GM10847 (cell line): Measurements from ENCODE around the gene F7.

Source experiments
- POLR2A ChIP-seq: IDR thresholded peaks from 2 replicates; pipeline ENCODE4 v1.6.1; 2011; ENCODE audit not compliant: insufficient read length; ENCODE audit errors: extremely low read depth

Gene F7

DNA sequence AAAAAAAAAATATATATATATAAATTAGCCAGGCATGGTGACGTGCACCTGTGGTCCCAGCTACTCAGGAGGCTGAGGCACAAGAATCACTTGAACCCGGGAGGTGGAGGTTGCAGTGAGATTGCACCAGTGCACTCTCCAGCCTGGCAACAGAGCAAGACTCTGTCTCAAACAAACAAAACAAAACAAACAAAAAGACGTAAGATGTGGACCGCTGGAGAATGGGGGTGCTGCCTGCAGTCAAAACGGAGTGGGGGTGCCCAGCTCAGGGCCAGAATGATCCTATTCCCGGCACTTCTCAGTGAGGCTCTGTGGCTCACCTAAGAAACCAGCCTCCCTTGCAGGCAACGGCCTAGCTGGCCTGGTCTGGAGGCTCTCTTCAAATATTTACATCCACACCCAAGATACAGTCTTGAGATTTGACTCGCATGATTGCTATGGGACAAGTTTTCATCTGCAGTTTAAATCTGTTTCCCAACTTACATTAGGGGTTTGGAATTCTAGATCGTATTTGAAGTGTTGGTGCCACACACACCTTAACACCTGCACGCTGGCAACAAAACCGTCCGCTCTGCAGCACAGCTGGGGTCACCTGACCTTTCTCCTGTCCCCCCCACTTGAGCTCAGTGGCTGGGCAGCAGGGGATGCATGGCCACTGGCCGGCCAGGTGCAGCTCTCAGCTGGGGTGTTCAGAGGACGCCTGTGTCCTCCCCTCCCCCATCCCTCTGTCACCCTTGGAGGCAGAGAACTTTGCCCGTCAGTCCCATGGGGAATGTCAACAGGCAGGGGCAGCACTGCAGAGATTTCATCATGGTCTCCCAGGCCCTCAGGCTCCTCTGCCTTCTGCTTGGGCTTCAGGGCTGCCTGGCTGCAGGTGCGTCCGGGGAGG lies at the start of gene F7:
Gene F7 (plus strand): TSS at position 760 of the 889 bp plus-strand sequence. CDS start 51 bp downstream, at position 811.
- TF ChIP-seq POLR2A = no peak

- TF ChIP-seq POLR2A = no peak
Observed at GRCh38 chr13:113057084-113057483, 48.5 kb upstream of the F7 start.

GRCh38 chr13:113058129-113058987 lies 47.2 kb upstream of the F7 start:
- no peak for TF ChIP-seq POLR2A

- no peak for TF ChIP-seq POLR2A
Observed at GRCh38 chr13:113058988-113059850, 46.4 kb upstream of the F7 start.

GRCh38 chr13:113059891-113060290 lies 45.7 kb upstream of the F7 start:
- no peak for TF ChIP-seq POLR2A

- no peak for TF ChIP-seq POLR2A
Observed at GRCh38 chr13:113060557-113061270, 44.9 kb upstream of the F7 start.

DNA sequence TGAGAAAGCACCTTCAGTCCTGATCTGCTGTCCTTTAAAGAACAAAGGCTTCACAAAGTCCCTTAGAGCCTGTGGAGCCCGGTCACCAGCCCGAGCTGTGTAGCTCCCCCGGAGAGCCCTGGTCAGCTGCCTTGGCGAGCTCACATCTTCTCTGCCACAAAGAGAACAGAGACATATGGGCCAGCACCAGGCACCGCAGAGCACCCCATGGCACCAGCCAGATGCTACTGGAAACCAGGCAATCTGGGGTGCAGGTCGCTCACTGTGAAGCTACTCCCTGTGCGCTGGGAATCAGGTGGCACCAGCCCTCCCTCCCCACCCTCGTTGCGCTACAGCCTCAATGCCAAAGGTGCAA lies 44.3 kb upstream of the F7 start:
- TF ChIP-seq POLR2A = no peak

DNA sequence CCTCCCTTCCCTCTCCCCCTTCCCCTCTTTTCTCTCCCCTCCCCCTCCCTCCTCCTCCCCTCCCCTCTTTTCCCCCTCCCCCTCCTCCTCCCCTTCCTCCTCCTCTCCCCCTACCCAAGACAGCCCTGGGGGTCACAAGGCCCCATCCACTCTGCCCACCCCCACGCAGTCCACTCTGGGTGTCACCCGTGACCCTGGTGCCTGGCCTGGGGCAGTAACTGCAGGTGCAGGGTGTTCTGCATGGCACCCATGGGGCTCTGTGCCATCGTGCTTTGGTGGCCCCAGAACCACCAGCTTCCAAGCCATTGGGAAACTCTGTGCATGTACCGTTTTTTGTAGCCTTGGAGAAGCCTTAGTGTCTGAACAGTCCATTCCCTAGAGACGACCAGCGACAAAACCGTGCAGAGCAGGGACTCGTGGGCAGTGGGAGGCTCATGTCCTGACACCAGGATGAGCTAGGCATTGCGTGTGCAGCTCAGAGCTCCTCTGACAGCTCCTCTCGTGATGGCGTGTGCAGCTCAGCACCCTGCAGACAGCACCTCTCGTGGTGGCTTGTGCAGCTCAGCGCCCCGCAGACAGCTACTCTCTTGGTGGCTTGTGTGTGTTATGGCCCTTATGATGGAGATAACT lies 43.7 kb upstream of the F7 start:
- no peak for TF ChIP-seq POLR2A

- no peak for TF ChIP-seq POLR2A
Observed at GRCh38 chr13:113062691-113063090, 42.9 kb upstream of the F7 start.

GRCh38 chr13:113063091-113063491 lies 42.5 kb upstream of the F7 start:
- no peak for TF ChIP-seq POLR2A

- TF ChIP-seq POLR2A = no peak
Observed at GRCh38 chr13:113064000-113064533, 41.5 kb upstream of the F7 start.

DNA sequence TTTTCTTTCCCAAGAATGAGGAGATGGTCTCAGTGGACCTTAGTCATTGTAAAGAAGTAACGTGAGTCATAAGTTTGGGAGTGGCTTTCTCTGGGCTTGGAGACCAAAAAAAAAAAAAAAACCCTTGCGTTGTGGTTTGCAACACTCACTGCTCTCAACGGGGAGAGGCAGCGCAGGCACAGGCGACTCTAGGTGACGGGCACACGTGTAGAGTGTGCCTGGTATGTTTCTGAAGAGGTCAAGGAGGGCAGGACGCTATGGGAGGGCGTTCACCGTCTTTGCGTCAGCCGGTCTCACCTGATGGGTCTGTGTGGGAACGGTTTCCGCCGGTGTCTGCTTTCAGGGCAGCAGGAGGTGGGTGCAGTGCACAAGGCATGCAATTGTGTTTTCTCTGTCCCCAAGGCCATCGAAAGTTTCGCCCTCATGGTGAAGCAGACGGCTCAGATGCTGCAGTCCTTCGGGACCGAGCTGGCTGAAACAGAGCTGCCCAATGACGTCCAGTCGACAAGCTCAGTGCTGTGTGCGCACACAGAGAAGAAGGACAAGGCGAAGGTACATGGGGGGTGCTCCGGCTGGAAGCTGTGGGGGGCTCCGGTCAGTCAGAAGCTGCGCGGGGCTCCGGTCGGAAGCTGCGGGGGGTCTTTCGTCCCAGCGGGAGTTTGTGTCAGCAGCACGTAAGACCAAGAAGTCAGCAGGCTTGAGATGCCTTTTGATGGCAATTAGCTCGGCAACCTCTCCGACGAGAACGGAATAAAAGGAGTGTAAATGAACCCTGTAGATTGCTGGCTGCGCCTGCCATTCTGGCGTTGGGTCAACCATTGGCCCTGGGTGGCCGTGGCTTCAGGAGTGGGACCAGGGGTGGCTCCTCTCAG lies 40.8 kb upstream of the F7 start:
- TF ChIP-seq POLR2A = no peak
